ENCODE data around the gene NADK2. TPM values are rescaled to one million over a fixed set of nuclear protein-coding genes. Genes with fewer than 3 reads are reported as not detected.

The NADK2 gene
- total RNA-seq, 1 donor = 34.7 TPM

DNA sequence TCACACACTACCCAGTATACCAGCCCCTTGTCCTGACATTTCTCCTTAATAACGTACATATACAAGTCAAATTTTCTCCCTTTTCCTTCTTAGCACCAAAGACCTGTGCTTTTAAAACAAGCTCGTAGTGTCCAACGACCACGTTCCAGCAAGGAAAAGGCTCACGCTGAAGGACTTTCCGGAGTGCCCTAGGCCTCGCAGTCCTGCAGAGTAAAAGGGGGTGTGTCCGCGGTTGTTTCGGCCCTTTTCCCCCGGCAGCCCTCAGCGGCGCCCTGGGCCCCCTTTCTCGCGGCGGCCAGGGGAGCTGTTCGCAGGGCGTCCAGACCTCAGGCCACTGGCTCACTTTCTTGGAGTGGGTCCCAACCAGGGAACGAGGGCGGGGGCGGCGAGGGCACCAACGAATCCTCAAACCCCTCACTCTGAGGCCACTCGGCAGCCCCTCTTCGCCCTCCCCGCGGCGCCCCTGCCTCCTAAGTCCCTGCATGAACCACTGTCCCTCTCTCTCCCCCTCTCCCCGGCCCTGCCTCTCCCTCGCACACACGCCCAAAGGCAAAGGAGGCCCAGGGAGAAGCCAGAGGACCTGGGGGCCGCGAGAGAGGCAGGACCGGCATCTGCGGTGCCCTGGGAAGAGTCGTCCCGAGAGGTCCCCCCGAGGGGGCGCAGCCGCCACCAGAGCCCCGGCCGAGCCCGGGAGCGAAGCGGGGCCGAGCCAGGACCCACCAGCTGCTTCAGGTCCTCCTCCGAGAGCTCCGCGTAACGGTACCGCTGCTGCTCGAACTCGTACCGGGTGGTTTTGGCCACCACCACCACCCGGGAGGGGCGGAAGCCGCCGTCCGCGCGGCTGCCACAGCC is 720 bp downstream of the NADK2 start:
- Histone ChIP-seq H3K27ac (ENCODE audit: low read depth, low read length) (peak overlapping the region; percentile 81), H3K27me3 (ENCODE audit: insufficient read depth, low read length) (no peaks in the 10 kb centered on the region), H3K4me1 (ENCODE audit: insufficient read depth, low read length) (peaks cover 18% of the 10 kb centered on the region), H3K4me3 (ENCODE audit: insufficient read depth, low read length) (peak overlapping the region; percentile 86), H3K9me3 (ENCODE audit: low read depth, low read length) (no peaks in the 10 kb centered on the region), H2AFZ (ENCODE audit: low read length) (peak overlapping the region; percentile 83), H4K20me1 (ENCODE audit: insufficient read depth, low read length) (peaks cover 9% of the 10 kb centered on the region), H3K79me2 (ENCODE audit: insufficient read depth, low read length) (peaks cover 51% of the 10 kb centered on the region), H3K4me2 (ENCODE audit: insufficient read depth, low read length) (peak overlapping the region; percentile 94), H3K36me3 (ENCODE audit: insufficient read depth, low read length) (no peaks in the 10 kb centered on the region)
- DNase-seq (ENCODE audit: insufficient read length, low spot score, missing footprints) = peak; percentile 92
- no peak for TF ChIP-seq CTCF (IDR thresholded peaks at IDR 0.05; ENCODE audit: extremely low read depth, low read depth, low read length)

- no peaks in the 10 kb centered on the region for H3K9me3 ChIP-seq (ENCODE audit: low read depth, low read length)
- H4K20me1 ChIP-seq (ENCODE audit: insufficient read depth, low read length) = peaks cover 9% of the 10 kb centered on the region
- peaks cover 18% of the 10 kb centered on the region for H3K4me1 ChIP-seq (ENCODE audit: insufficient read depth, low read length)
- H2AFZ ChIP-seq (ENCODE audit: low read length) = peak overlapping the region; percentile 22
- H3K4me2 ChIP-seq (ENCODE audit: insufficient read depth, low read length) = peak overlapping the region; percentile 94
- peak overlapping the region; percentile 37 for H3K27ac ChIP-seq (ENCODE audit: low read depth, low read length)
- H3K27me3 ChIP-seq (ENCODE audit: insufficient read depth, low read length) = no peaks in the 10 kb centered on the region
- no peak for DNase-seq (ENCODE audit: insufficient read length, low spot score, missing footprints)
- TF ChIP-seq CTCF (IDR thresholded peaks at IDR 0.05; ENCODE audit: extremely low read depth, low read depth, low read length) = no peak
- peak overlapping the region; percentile 86 for H3K4me3 ChIP-seq (ENCODE audit: insufficient read depth, low read length)
- peaks cover 60% of the 10 kb centered on the region for H3K79me2 ChIP-seq (ENCODE audit: insufficient read depth, low read length)
- H3K36me3 ChIP-seq (ENCODE audit: insufficient read depth, low read length) = no peaks in the 10 kb centered on the region
Measured at GRCh38 chr5:36239370-36240293, 2.1 kb downstream of the NADK2 start.

GRCh38 chr5:36238502-36239295 is 3.0 kb downstream of the NADK2 start:
- H3K4me1 ChIP-seq (ENCODE audit: insufficient read depth, low read length) = peaks cover 18% of the 10 kb centered on the region
- no peaks in the 10 kb centered on the region for H3K27me3 ChIP-seq (ENCODE audit: insufficient read depth, low read length)
- H3K4me3 ChIP-seq (ENCODE audit: insufficient read depth, low read length) = no peak overlapping the region
- no peaks in the 10 kb centered on the region for H3K9me3 ChIP-seq (ENCODE audit: low read depth, low read length)
- TF ChIP-seq CTCF (IDR thresholded peaks at IDR 0.05; ENCODE audit: extremely low read depth, low read depth, low read length) = no peak
- no peak overlapping the region for H2AFZ ChIP-seq (ENCODE audit: low read length)
- H3K4me2 ChIP-seq (ENCODE audit: insufficient read depth, low read length) = peak overlapping the region; percentile 94
- peaks cover 9% of the 10 kb centered on the region for H4K20me1 ChIP-seq (ENCODE audit: insufficient read depth, low read length)
- DNase-seq (ENCODE audit: insufficient read length, low spot score, missing footprints) = no peak
- H3K79me2 ChIP-seq (ENCODE audit: insufficient read depth, low read length) = peaks cover 63% of the 10 kb centered on the region
- H3K36me3 ChIP-seq (ENCODE audit: insufficient read depth, low read length) = no peaks in the 10 kb centered on the region
- no peak overlapping the region for H3K27ac ChIP-seq (ENCODE audit: low read depth, low read length)

All from osteoblast (primary cell).